ENCODE data around the gene EML3.
"Not testable (repeated sequence)": the region's sequence is repeated elsewhere in the genome, so short reads cannot be mapped to it uniquely, and the experiment has no call there.

EML3 gene

GRCh38 chr11:62595124-62595523 is 17.5 kb downstream of the EML3 start:
- DNase-seq (ENCODE audit: low read depth): no peak

DNA sequence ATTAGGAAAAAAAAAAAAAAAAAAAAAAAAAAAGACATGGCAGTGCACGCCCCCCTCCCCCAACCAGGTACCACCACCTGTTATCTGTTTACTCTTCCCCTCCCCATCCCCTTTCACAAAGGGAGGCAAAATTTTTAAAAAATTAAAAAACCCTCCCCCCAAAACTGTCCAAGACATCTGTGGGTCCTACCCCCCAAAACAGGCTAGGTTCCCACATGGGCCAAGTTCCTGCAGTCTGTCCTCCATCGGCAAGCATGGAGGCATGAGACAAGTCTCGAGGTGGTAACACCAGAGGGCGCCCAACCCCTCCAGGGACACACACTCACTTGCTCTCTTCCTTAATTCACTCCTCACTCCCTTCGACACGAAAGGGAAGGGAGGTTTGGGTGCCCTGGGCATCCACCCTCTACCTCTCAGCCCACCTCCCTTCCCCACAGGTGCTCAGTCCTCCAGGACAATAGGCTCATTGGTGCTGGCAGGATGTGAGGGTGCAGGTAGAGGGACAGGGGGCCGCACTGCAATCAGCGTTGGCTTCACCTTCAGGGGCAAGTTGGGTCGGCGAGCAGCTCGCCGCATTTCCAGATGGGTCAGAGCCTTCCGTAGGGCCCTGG is 19.0 kb downstream of the EML3 start:
- peak; percentile 54 for DNase-seq (ENCODE audit: low read depth)

- DNase-seq (ENCODE audit: low read depth): no peak
These were observed 19.6 kb downstream of the EML3 start for GRCh38 chr11:62592989-62593421.

DNA sequence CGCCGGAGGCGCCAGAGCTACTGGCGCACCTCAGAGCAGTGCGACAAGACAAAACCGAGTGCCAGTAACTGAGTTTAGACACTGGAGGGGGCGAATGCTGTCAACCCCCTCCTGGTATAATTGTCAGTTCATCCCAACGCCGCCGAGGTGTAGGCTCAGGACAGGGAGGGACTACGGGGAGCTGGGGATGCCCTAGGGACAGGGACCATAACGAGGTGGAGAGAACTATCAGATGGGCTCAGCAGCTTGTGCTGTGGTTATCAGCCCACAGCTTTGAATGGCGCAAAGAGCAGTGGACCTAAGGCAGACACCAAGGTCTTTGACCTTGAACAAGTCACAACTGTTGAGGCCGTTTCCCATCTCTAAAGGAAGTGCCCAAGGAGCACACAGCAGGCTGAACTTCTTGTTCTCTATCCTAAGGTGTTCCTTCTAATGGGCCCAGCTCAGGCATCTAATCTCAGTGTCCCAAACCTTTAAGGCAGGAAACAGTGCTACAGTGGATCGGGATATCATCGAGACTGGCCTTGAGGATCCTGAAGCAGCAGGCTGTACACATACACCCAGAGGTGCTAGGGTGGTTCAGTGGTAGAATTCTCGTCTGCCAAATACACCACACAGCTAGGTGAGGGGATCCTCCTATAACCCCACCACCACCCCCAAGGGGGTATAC is 20.3 kb downstream of the EML3 start:
- no peak for DNase-seq (ENCODE audit: low read depth)

DNA sequence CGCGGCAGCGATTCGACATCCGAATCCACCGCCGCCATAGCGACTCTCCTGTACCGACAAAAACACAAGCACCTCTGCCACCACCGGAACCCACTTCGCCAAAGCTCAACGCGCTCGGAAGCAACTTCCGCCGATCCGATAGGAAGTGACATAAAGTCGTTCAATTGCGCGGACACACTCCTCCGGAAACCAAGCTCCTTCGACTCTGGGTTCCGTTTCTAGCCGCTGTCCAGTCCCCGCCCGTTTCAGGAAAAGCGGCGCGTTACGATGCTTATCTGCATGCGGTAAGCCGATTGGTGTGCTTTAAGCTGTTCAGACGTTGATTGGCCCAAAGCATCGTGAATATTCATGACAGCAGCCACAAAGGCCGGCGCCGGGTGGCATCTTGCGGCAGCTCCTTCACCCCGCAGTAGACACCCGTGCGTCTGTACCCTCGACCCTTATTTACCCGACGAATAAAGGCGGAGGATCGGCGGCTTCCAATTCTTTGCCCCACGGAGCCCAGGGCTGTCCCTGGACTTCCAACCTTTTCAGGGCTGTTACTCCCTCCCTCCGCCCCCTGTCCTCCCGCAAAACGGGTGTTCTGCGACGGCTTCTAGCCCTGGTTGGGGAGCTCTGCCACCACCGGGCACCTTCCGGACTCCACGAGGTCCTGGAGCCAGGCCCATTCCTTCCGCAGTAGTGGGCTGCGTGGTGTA is 21.0 kb downstream of the EML3 start, which contains the start of gene TUT1:
TUT1 (minus strand) TSS at position 76 of the 698 bp plus-strand sequence; CDS start at position 38, 38 bp downstream.
- DNase-seq (ENCODE audit: low read depth): peak; percentile 95

DNA sequence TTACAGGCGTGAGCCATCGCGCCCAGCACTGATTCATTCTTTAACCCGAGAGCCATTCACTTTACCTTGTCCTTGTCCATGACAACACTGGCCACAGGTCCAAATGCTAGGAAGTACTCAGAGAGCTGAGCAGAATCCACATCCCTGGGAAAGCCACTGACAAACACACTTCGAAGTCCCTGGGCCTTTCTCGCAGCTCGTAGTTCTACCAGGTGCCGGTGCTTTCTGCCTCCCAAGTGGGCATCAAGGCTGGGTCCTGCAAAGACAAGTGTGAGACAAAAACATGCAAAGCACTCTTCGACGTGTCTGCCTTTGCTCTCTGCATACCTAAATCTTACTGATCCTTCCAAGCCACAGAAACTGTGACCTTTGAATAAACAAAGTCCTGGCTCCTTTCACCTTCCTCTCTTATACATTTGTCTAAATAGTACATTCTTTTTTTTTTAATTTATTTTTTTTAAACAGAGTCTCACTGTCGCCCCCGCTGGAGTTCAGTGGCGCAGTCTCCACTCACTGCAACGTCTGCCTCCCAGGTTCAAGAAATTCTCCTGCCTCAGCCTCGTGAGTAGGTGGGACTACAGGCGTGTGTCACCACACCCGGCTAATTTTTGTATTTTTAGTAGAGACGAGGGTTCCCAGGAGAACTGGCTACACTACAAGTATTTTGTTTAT is 23.5 kb downstream of the EML3 start:
- no peak for DNase-seq (ENCODE audit: low read depth)

DNA sequence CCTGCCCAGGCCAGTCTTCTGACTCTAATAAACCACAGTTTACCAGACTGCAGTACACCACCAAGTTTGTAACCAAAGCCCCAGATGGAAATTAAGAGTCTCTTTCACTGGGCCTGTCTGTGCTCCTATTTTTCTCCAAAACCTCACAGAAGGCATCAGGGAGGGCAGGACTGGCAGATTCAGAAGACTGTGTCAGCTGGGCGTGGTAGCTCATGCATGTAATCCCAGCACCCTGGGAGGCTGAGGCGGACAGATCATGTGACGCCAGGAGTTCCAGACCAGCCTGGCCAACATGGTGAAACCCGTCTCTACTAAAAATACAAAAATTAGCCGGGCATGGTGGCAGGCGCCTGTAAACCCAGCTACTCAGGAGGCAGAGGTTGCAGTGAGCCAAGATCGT is 27.2 kb downstream of the EML3 start:
- DNase-seq (ENCODE audit: low read depth): not testable (repeated sequence)

- DNase-seq (ENCODE audit: low read depth): not testable (repeated sequence)
These were observed 30.8 kb downstream of the EML3 start for GRCh38 chr11:62581735-62582134.

DNA sequence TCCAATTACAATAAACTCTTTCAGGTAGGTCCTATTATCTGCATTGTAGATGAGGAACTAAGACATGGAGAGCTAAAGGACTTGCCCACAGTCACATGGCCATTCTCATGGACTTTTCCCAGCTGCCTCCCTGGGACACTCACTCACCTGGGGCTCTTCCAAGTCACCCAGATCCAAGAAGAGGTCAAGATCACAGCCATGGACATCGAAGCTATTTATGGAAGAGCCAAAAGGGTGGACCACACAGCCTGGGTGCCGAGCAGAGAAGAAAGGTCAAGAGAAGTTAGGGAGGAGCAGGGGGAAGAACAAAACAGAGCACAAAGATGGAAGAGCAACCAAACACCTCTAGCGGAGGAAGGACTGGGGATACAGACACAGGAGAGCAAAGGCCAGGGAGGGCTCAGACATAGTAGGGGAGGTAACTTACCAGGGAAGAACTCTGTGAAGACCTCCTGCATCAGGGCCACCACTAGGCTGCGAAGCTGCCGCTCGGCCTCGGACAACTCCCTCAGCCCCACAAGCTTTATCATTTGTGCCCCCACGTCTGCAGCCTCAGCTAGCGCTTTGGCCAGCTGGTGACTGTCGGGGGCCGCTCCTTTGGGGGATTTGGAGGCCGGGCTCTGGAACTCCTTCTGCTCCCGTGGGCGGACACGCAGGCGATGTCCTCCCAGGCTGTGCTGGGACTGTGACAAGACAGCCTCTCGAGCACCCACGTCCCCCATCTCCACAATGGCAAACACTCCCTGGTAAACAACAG is 31.4 kb downstream of the EML3 start:
- no peak for DNase-seq (ENCODE audit: low read depth)

DNA sequence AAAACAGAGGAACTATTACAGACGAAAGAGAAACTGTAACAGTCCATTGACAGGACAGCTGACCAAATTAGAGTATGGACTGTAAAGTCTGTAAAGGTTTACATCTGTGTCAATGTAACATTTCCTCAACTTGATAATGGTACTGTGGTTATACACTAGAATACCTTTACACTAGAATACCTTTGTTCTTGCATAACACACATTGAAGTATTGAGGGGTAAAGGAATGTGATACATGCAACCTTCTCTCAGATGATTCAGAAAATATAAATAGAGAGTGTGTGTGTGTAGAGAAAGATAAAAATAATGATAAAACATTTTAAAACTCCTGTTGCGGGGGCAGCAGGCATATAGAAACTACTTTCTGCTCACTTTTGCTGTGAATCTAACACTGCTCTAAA is 33.3 kb downstream of the EML3 start:
- no peak for DNase-seq (ENCODE audit: low read depth)

DNA sequence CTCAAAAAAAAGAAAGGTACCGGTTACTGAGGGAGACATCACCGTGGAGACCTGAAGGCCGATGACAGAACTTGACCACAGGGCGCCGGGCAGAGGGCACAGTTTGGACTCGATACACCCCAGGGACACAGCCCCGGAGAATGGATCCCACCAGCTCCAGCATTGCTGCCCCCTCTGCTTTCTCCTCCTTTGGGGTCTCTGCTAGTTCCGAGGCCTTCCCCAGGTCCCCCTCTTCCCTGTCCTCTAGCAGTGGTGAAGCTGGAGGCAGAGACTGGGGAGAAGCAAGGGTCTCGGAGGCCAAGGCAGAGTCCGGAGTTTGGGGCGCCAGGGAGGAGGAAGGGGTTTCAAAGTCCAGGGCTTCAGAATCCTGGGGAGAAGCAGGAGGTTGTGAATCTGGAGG is 34.0 kb downstream of the EML3 start:
- no peak for DNase-seq (ENCODE audit: low read depth)

DNA sequence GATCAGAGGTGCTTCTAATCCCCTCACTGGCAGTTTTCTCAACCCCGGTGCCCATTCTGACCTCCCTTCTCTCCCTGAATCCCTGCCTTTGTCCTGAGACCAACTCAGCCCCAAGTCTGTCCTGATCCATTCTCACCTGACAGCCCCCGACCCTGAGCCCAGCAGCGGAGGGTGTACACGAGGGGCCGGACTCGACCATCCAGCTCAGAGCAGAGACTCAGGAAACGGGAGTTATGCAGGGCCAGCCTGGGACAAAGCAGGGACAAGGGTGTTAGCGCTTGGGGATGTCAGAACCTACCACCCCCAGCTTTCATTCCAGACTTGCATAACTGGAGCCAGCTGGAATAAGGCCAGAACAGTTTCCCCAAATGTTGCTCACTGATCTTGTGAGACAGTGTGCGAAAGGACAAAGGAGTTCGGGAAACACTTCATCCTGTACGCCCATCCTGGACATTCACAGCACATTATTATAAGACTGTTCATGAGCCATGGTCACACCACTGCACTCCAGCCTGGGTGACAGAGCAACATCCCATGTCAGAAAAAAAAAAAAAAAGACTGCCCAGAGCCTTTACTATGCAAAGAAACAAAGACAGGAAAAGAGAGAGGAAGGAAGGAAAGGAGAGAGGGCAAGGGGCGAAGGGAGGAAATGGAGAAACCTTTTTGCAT is 35.4 kb downstream of the EML3 start:
- no peak for DNase-seq (ENCODE audit: low read depth)

GRCh38 chr11:62575837-62576236 is 36.7 kb downstream of the EML3 start:
- no peak for DNase-seq (ENCODE audit: low read depth)

DNA sequence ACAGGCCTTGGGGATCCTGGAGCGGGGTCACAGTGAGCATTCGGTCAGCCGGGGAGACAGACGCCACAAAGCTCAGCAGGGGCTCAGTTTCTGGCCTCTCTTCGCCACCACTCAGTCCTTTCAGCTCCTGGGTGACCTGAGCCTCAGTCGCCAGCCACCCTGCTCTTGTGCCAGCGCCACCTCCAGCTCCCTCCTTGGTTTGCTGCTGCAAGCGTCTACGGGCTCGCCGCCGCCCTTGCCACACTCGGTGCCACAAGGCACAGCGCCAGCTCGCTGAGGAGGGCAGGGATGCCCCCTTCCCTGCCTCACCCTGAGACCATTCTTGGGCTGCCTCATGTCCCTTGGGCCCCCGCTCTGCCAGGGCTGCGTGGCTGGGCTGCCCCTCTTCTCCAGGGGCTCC is 37.4 kb downstream of the EML3 start:
- no peak for DNase-seq (ENCODE audit: low read depth)

DNA sequence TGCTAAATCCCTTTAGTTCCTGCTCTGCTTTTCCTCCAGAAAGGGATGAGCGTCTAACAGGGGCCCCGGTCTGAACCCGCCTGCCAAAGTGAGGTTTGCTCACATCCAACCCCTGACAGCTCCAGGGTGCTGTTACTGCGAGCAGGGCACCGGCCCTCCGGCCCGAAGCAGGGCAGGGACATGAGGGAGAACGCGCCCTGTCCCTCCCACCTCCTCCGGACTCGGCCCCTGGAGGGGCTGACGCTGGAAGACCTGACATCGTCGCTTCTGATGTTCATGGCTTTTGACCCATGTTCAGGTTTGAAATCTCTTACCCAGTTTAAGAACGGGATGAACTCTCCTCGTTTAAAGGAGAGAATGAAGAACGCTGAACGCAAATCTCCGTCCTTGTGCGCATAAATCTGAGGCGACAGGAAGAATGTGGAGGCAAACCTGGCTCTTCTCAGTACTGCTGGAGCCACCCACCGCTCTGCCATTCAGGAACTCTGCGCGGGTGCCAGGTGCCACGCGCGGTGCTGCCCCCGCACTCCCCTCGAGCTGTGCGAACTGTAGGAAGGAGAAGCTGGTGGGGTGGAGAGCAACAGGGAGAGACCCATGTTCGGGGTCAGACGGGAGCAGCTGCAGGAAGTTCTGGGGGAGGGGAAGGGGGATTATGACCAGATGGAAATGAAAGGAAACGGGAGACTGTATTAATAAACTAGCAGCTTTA is 38.1 kb downstream of the EML3 start:
- no peak for DNase-seq (ENCODE audit: low read depth)

- peak; percentile 98 for DNase-seq (ENCODE audit: low read depth)
These were observed 38.8 kb downstream of the EML3 start, which contains the start of gene EEF1G for GRCh38 chr11:62573592-62574362. TSS of gene EEF1G (minus strand) at chr11:62573891. CDS start at chr11:62573842, 49 bp downstream.

- no peak for DNase-seq (ENCODE audit: low read depth)
These were observed 39.5 kb downstream of the EML3 start for GRCh38 chr11:62573006-62573591.

GRCh38 chr11:62572431-62572830 is 40.1 kb downstream of the EML3 start:
- DNase-seq (ENCODE audit: low read depth): no peak

GRCh38 chr11:62571493-62571892 is 41.1 kb downstream of the EML3 start:
- DNase-seq (ENCODE audit: low read depth): not testable (repeated sequence)
